GM23338 (cell line): ENCODE data around the gene VSX1. TPM values are rescaled to one million over a fixed set of nuclear protein-coding genes. Genes with fewer than 3 reads are reported as not detected.

Experiments
- ATAC-seq: fragments of 200-7000 bp; cut with Tn5 transposase; 3 replicates; pipeline ENCODE4 v1.9.1; 2020
- DNase-seq: peaks from one replicate; pipeline ENCODE4 v3.0.0-alpha.2; 2015; ENCODE audit warnings: low spot score
- H2AFZ ChIP-seq: fragments of 200-600 bp; sonication (generic); 2 replicates; pipeline ENCODE4 v1.8.0; 2016; ENCODE audit warnings: antibody characterized with exemption, mild to moderate bottlenecking, moderate library complexity
- H3F3A ChIP-seq: fragments of 200-600 bp; sonication (generic); replicated peaks from 2 replicates; pipeline ENCODE4 v1.8.0; 2017; ENCODE audit warnings: antibody characterized with exemption, mixed run types, low read depth
- H3K27ac ChIP-seq: fragments of 200-600 bp; sonication (generic); 2 replicates; pipeline ENCODE4 v1.6.1; 2016; ENCODE audit warnings: low read depth
- H3K27me3 ChIP-seq: fragments of 200-600 bp; sonication (generic); 2 replicates; pipeline ENCODE4 v1.8.0; 2016; ENCODE audit warnings: mild to moderate bottlenecking, mixed run types, moderate library complexity; ENCODE audit not compliant: insufficient read depth
- H3K36me3 ChIP-seq: fragments of 200-600 bp; sonication (generic); 2 replicates; pipeline ENCODE4 v1.8.0; 2016; ENCODE audit warnings: mild to moderate bottlenecking; ENCODE audit not compliant: insufficient read depth
- H3K4me1 ChIP-seq: fragments of 200-600 bp; sonication (generic); 2 replicates; pipeline ENCODE4 v1.8.0; 2016; ENCODE audit warnings: mild to moderate bottlenecking, moderate library complexity; ENCODE audit not compliant: insufficient read depth
- H3K4me2 ChIP-seq: fragments of 200-600 bp; sonication (generic); 2 replicates; pipeline ENCODE4 v1.7.1; 2017; ENCODE audit warnings: mixed run types
- H3K4me3 ChIP-seq: fragments of 200-600 bp; sonication (generic); 2 replicates; pipeline ENCODE4 v1.6.1; 2016; ENCODE audit warnings: mixed run types
- H3K79me2 ChIP-seq: fragments of 200-600 bp; sonication (generic); replicated peaks from 2 replicates; pipeline ENCODE4 v1.8.0; 2017; ENCODE audit warnings: mild to moderate bottlenecking; ENCODE audit not compliant: insufficient read depth
- H3K9me2 ChIP-seq: fragments of 200-600 bp; sonication (generic); 2 replicates; pipeline ENCODE4 v1.8.0; 2017; ENCODE audit not compliant: insufficient read depth
- H4K20me1 ChIP-seq: fragments of 200-600 bp; sonication (generic); replicated peaks from 2 replicates; pipeline ENCODE4 v1.8.0; 2017; ENCODE audit warnings: mild to moderate bottlenecking; ENCODE audit not compliant: insufficient read depth
- H3K27ac Mint-ChIP-seq: 2 replicates; pipeline ENCODE4 v1.8.0; 2020; ENCODE audit warnings: inconsistent platforms, mild to moderate bottlenecking, moderate library complexity, mixed read lengths
- H3K27me3 Mint-ChIP-seq: 3 replicates; pipeline ENCODE4 v1.8.0; 2022; ENCODE audit warnings: low read depth, mild to moderate bottlenecking, moderate library complexity, mixed read lengths, inconsistent platforms; ENCODE audit not compliant: insufficient read depth, poor library complexity
- H3K36me3 Mint-ChIP-seq: 3 replicates; pipeline ENCODE4 v1.8.0; 2021; ENCODE audit warnings: low read depth, mild to moderate bottlenecking, inconsistent platforms, moderate library complexity, mixed read lengths
- H3K4me1 Mint-ChIP-seq: 3 replicates; pipeline ENCODE4 v1.8.0; 2020; ENCODE audit warnings: mild to moderate bottlenecking, inconsistent platforms, mixed read lengths
- H3K4me3 Mint-ChIP-seq: 3 replicates; pipeline ENCODE4 v1.8.0; 2021; ENCODE audit warnings: moderate library complexity, mild to moderate bottlenecking, inconsistent platforms, mixed read lengths
- H3K9me3 Mint-ChIP-seq: 3 replicates; pipeline ENCODE4 v1.8.0; 2020; ENCODE audit warnings: moderate library complexity, mild to moderate bottlenecking, inconsistent platforms, mixed read lengths
- ETS1 ChIP-seq: IDR thresholded peaks from 2 replicates; pipeline ENCODE4 v1.6.1; 2016; ENCODE audit warnings: antibody characterized with exemption
- EZH2 ChIP-seq: fragments of 200-600 bp; sonication (generic); IDR thresholded peaks from one replicate; pipeline ENCODE4 v1.8.0; 2017; ENCODE audit warnings: antibody characterized with exemption, mild to moderate bottlenecking, low read depth; ENCODE audit not compliant: unreplicated experiment
- EZH2phosphoT487 ChIP-seq: fragments of 200-600 bp; sonication (generic); IDR thresholded peaks from one replicate; pipeline ENCODE4 v1.8.1; 2018; ENCODE audit warnings: antibody characterized with exemption; ENCODE audit not compliant: unreplicated experiment
- NANOG ChIP-seq: IDR thresholded peaks from 2 replicates; pipeline ENCODE4 v1.6.1; 2016; ENCODE audit warnings: antibody characterized with exemption, borderline replicate concordance
- ZNF331 ChIP-seq: fragments of 250-450 bp; sonication (Bioruptor Pico); IDR thresholded peaks from 2 replicates; pipeline ENCODE4 v1.5.0; 2020; ENCODE audit warnings: low read depth, mild to moderate bottlenecking, moderate library complexity
- polyA plus RNA-seq: library from polyadenylated mRNA; unstranded; fragments of >200 nt; fragmentation: Nextera tagmentation; extraction: Ambion mirVana; gene quantifications from 2 replicates; pipeline ENCODE4 v1.2.1, GENCODE V29; 2016
- total RNA-seq: library from RNA; depleted of rRNA; stranded (reverse); fragments of >200 nt; shearing (Covaris generic); gene quantifications from 2 replicates; pipeline ENCODE4 v1.2.3, GENCODE V29; 2014
- TF ChIP-seq, protein P1 (sequence below), 2 experiments: fragments of 200-600 bp in 1 of 2; sonication (generic) in 1 of 2; conservative IDR thresholded peaks; 2 replicates each; pipeline versions ENCODE4 v1.5.1 to v1.6.1; 2016 to 2017; ENCODE audit warnings: antibody characterized with exemption in 2 of 2, low read depth in 2 of 2, mild to moderate bottlenecking in 2 of 2, moderate library complexity in 1 of 2

Gene VSX1
- total and polyA plus RNA-seq, 2 experiments from 2014 or later: 0.73 TPM; not detected in 1

DNA sequence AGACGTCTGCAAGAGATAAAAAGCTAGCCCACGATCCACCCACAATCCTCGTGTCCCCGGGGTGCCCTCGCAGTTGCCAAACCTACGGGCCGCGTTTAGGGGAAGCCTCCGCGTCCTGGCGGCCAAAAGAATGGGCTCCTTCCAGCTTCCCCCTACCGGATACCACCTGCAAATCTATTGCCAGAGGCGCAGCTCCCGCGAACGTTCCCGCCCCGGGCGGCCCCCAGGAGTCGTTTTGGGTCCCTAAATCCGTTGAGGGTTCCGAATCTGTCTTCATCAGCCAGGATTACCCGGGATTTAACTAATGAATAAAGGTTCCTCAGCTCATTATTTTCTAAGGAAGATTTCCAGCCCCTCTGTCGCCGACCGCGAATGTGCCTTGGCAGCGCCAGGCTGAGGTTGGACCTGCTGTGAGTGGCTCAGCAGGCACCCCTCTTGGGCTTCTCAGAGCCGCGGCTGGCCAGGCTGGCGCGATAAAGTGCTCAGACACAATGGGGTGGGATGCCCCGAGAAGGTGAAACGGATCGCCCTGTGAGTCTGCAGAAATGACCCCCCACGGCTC lies 2.8 kb upstream of the VSX1 start:
- DNase-seq: peak; percentile 72
- Histone ChIP-seq H4K20me1 (peaks cover 10% of the 10 kb centered on the region), H3K4me2 (peak overlapping the region; percentile 93), H2AFZ (peak overlapping the region; percentile 38; the same call in 1 of the 2 replicates), H3K27ac (no peak overlapping the region), H3K4me3 (peak overlapping the region; percentile 72), H3K36me3 (no peaks in the 10 kb centered on the region), H3K9me2 (no peaks in the 10 kb centered on the region), H3K27me3 (peaks cover 85% of the 10 kb centered on the region), H3K4me1 (peaks cover 11% of the 10 kb centered on the region), H3F3A (0 out of 2 replicates have a peak, but pooled peaks cover 5% of the 10 kb centered on the region), H3K79me2 (no peaks in the 10 kb centered on the region)
- H3K27me3 Mint-ChIP-seq: peaks cover 83% of the 10 kb centered on the region
- ATAC-seq: peak; percentile 12
- H3K4me3 Mint-ChIP-seq: peak overlapping the region; percentile 62
- H3K9me3 Mint-ChIP-seq: peaks cover 3% of the 10 kb centered on the region; the same call in 2 of the 3 replicates
- H3K27ac Mint-ChIP-seq: no peak overlapping the region
- peaks cover 18% of the 10 kb centered on the region; the same call in 2 of the 3 replicates for H3K4me1 Mint-ChIP-seq
- no peaks in the 10 kb centered on the region for H3K36me3 Mint-ChIP-seq
- TF ChIP-seq, protein P1, sequence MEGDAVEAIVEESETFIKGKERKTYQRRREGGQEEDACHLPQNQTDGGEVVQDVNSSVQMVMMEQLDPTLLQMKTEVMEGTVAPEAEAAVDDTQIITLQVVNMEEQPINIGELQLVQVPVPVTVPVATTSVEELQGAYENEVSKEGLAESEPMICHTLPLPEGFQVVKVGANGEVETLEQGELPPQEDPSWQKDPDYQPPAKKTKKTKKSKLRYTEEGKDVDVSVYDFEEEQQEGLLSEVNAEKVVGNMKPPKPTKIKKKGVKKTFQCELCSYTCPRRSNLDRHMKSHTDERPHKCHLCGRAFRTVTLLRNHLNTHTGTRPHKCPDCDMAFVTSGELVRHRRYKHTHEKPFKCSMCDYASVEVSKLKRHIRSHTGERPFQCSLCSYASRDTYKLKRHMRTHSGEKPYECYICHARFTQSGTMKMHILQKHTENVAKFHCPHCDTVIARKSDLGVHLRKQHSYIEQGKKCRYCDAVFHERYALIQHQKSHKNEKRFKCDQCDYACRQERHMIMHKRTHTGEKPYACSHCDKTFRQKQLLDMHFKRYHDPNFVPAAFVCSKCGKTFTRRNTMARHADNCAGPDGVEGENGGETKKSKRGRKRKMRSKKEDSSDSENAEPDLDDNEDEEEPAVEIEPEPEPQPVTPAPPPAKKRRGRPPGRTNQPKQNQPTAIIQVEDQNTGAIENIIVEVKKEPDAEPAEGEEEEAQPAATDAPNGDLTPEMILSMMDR (conservative IDR thresholded peaks at IDR 0.05; ENCODE audit: low read depth in 2 of 2): 0 out of 4 replicates have a peak, but pooled peaks of 1 of the 2 experiments have one; percentile 14
- TF ChIP-seq EZH2 (peak; percentile 82), ZNF331 (no peak), NANOG (no peak), ETS1 (no peak), EZH2phosphoT487 (no peak)

GRCh38 chr20:25083773-25084625 lies 2.1 kb upstream of the VSX1 start:
- H3K36me3 Mint-ChIP-seq: no peaks in the 10 kb centered on the region
- H3K27me3 ChIP-seq: peaks cover 92% of the 10 kb centered on the region
- peak; percentile 42 for DNase-seq
- H3K4me1 Mint-ChIP-seq: peaks cover 18% of the 10 kb centered on the region; the same call in 2 of the 3 replicates
- 0 out of 2 replicates have a peak, but pooled peaks cover 5% of the 10 kb centered on the region for H3F3A ChIP-seq
- peak; percentile 8 for ATAC-seq
- no peak overlapping the region for H3K27ac ChIP-seq
- H3K4me3 ChIP-seq: peak overlapping the region; percentile 72
- H3K9me3 Mint-ChIP-seq: peaks cover 3% of the 10 kb centered on the region; the same call in 2 of the 3 replicates
- H3K27ac Mint-ChIP-seq: no peak overlapping the region
- TF ChIP-seq, protein P1 (conservative IDR thresholded peaks at IDR 0.05; ENCODE audit: low read depth in 2 of 2): no peak
- peak; percentile 14 for TF ChIP-seq EZH2
- no peaks in the 10 kb centered on the region for H3K79me2 ChIP-seq
- no peaks in the 10 kb centered on the region for H3K36me3 ChIP-seq
- peak overlapping the region; percentile 93 for H3K4me2 ChIP-seq
- peak overlapping the region; percentile 65 for H3K4me3 Mint-ChIP-seq
- H2AFZ ChIP-seq: peak overlapping the region; percentile 72
- H3K27me3 Mint-ChIP-seq: peaks cover 85% of the 10 kb centered on the region
- no peaks in the 10 kb centered on the region for H3K9me2 ChIP-seq
- peaks cover 10% of the 10 kb centered on the region for H4K20me1 ChIP-seq
- peaks cover 11% of the 10 kb centered on the region for H3K4me1 ChIP-seq
